ENCODE data around the gene NFKBIA.
"Not testable (repeated sequence)": the region's sequence is repeated elsewhere in the genome, so short reads cannot be mapped to it uniquely, and the experiment has no call there.

The NFKBIA gene, protein sequence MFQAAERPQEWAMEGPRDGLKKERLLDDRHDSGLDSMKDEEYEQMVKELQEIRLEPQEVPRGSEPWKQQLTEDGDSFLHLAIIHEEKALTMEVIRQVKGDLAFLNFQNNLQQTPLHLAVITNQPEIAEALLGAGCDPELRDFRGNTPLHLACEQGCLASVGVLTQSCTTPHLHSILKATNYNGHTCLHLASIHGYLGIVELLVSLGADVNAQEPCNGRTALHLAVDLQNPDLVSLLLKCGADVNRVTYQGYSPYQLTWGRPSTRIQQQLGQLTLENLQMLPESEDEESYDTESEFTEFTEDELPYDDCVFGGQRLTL

GRCh38 chr14:35404449-35405303 lies at the start of gene NFKBIA:
TSS of gene NFKBIA (minus strand) at chr14:35404749. CDS start at chr14:35404644, 105 bp downstream.
- peak; percentile 89 for DNase-seq (ENCODE audit: low spot score)
- TF ChIP-seq, protein P1, sequence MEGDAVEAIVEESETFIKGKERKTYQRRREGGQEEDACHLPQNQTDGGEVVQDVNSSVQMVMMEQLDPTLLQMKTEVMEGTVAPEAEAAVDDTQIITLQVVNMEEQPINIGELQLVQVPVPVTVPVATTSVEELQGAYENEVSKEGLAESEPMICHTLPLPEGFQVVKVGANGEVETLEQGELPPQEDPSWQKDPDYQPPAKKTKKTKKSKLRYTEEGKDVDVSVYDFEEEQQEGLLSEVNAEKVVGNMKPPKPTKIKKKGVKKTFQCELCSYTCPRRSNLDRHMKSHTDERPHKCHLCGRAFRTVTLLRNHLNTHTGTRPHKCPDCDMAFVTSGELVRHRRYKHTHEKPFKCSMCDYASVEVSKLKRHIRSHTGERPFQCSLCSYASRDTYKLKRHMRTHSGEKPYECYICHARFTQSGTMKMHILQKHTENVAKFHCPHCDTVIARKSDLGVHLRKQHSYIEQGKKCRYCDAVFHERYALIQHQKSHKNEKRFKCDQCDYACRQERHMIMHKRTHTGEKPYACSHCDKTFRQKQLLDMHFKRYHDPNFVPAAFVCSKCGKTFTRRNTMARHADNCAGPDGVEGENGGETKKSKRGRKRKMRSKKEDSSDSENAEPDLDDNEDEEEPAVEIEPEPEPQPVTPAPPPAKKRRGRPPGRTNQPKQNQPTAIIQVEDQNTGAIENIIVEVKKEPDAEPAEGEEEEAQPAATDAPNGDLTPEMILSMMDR (IDR thresholded peaks at IDR 0.05; ENCODE audit: extremely low read depth, missing control alignments), result no peak

- TF ChIP-seq, protein P1 (IDR thresholded peaks at IDR 0.05; ENCODE audit: extremely low read depth, missing control alignments), result no peak
- DNase-seq (ENCODE audit: low spot score), result no peak
Measured at GRCh38 chr14:35446450-35446849, 41.9 kb upstream of the NFKBIA start.

DNA sequence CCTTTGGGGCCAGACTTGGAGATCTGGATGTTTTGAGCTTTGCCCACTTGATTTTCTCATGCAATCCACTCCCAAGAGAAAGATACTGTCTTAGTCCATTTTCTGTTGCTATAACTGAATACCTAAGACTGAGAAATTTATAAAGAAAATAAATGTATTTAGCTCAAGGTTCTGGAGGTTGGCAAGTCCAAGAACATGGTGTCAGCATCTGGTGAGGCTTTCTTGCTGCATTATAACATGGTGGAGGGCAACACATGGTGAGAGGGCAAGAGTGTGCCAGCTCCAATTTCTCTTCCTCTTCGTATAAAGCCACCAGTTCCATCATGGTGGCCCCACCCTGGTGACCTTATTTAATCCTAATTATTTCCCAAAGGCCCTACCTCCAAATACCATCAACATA lies 39.6 kb upstream of the NFKBIA start:
- TF ChIP-seq, protein P1 (IDR thresholded peaks at IDR 0.05; ENCODE audit: extremely low read depth, missing control alignments), result no peak
- no peak for DNase-seq (ENCODE audit: low spot score)

- TF ChIP-seq, protein P1 (IDR thresholded peaks at IDR 0.05; ENCODE audit: extremely low read depth, missing control alignments), result no peak
- no peak for DNase-seq (ENCODE audit: low spot score)
Measured at GRCh38 chr14:35441160-35441559, 36.6 kb upstream of the NFKBIA start.

DNA sequence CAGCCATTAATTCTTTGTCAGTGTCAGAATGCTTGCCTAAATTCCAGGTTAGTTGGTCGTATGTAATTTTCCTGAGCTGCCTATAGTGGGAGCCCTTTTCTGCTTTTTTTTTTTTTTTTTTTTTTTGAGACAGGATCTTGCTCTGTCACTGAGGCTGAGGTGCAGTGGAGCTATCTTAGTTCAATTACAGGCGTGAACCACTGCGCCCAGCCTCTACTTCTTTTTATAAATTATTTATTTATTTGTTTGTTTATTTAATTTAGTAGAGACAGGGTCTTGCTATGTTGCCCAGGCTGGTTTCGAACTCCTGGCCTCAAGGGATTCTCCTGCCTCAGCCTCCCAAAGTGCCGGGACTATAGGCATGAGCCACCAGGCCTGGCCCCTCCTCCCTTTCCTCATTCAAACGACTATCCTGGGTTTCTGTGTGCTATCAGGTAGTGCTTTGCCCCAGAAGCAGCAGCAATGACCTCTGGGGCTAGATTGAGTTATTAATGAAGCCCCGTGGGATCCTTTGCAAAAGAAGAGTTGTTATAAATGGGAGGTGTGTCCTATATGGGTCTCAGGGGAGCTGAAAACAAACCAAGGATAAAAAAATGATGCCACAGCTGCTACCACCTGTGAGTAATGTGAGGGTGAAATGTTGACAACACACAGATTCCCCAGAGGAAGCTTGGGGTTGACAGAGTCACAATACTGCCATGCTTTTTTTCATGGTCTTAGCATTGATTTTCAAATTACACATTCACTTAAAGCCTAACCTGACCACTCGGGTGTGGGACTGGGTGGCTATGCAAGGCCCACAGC lies 34.6 kb upstream of the NFKBIA start:
- peak; percentile 17 for DNase-seq (ENCODE audit: low spot score)
- TF ChIP-seq, protein P1 (IDR thresholded peaks at IDR 0.05; ENCODE audit: extremely low read depth, missing control alignments), result peak; percentile 59

GRCh38 chr14:35438492-35438891 lies 33.9 kb upstream of the NFKBIA start:
- not testable (repeated sequence) for DNase-seq (ENCODE audit: low spot score)

- TF ChIP-seq, protein P1 (IDR thresholded peaks at IDR 0.05; ENCODE audit: extremely low read depth, missing control alignments), result no peak
- no peak for DNase-seq (ENCODE audit: low spot score)
Measured at GRCh38 chr14:35435177-35435576, 30.6 kb upstream of the NFKBIA start.

Measured in GM20000 (cell line).